NCI-H1048 (cell line): ENCODE measurements around the gene EBF3.

ENCODE experiments used
- DNase-seq: peaks from one replicate; lab custom pipeline; 2025; lab: John Stamatoyannopoulos, UW

Gene EBF3

GRCh38 chr10:129963641-129964501 lies at the start of gene EBF3:
TSS of gene EBF3 (minus strand) at chr10:129964274. CDS start at chr10:129963768, 506 bp downstream.
- DNase-seq, result no peak

GRCh38 chr10:130013335-130014262 lies 49.5 kb upstream of the EBF3 start:
- DNase-seq, result no peak

- DNase-seq, result no peak
These were observed 48.1 kb upstream of the EBF3 start for GRCh38 chr10:130012129-130012528.

- no peak for DNase-seq
These were observed 46.6 kb upstream of the EBF3 start for GRCh38 chr10:130010653-130011052.

GRCh38 chr10:130009228-130009627 lies 45.2 kb upstream of the EBF3 start:
- DNase-seq, result no peak

DNA sequence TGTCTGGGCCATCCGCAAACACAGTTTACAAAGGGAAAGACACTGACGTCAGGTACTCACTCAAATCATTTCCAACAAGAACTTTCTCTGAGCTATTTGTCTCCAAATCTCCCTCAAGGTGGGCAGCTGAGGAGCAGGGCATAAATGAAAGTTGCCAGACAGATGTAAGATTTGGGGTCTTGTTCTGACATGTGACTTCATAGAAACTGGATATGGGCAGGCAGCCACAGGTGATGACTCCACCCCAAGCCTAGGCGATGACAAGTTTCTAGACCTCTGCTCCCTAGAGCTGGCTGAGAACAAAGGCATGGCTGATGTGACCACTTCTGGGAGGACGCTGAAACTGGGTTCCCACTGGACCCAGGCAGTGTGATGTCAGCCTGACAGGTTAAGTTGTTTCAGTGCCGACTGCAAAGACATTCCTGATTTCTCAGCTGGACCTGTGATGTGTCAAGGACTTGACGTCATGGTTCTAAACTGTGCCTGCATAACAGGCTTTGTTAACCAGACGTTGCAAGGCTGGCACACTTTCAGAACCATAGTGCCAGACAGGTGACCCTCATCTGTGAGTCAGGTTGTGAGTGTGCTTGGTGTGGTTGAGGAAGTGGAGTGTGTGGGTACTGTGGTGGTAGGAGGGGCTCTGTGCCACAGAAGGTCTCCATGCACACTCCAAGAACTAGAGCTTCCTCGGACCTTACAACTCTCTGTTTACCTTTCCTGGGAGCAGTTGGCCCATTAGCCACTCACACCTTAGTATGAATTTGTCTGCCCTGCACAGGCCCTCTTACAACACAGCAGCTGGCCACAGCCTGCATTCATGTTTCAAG lies 39.9 kb upstream of the EBF3 start:
- DNase-seq, result no peak

DNA sequence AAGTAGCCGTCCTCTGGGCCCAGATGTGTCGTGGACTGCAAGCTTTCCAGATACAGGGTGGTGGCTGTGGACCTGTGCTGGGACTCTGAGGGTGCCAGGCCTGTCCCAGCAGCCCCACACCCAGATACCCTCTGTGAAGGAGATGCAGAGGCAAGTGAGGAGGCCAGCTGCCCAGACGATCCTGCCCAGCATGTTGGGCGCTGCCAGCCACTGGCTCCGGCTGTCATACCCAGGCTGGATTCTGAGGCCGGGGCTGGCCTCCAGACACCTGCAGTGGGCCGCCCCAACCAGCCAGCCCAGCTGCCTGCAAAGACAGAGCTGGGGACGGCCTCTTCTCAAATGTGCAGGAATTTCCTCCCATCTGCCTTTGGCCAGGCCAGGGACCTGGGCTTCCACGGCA lies 39.1 kb upstream of the EBF3 start:
- no peak for DNase-seq

DNA sequence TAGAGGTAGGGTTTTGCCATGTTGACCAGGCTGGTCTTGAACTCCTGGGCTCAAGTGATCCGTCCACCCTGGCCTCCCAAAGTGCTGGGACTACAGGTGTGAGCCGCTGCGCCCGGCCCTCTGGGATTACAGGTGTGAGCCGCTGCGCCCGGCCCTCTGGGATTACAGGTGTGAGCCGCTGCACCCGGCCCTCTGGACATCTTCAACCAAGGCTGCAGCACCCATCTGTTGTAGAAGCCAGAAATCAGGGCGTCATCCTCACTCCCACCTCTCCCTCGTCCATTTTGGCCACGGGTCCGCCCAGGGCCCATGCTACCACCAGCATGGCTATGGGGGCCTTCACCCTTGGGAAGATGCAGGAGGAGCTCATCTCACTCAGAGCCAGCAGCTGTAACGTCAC lies 38.5 kb upstream of the EBF3 start:
- no peak for DNase-seq

- no peak for DNase-seq
These were observed 36.8 kb upstream of the EBF3 start for GRCh38 chr10:130000918-130001317.

GRCh38 chr10:129999140-129999539 lies 35.1 kb upstream of the EBF3 start:
- DNase-seq, result no peak

DNA sequence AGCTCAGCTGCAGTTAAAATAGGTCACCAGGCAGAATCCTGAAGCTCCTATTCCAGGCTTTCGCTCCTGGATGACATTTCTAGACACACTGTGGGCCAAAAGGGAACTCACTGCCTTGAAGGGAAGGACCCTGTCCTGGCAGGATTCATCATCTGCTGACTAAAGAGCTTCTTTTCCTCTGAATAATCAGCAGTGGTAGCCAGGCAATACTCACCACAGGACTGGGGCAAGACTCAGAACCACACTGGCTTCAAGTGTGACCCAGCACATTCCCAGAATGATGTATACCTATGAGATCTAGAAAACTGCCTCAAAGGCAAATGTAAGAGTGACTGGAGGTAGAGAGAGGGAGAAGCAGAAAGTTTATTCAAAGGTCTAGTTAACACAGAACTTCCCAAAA lies 29.5 kb upstream of the EBF3 start:
- DNase-seq, result no peak

- DNase-seq, result no peak
These were observed 28.3 kb upstream of the EBF3 start for GRCh38 chr10:129992356-129992755.

DNA sequence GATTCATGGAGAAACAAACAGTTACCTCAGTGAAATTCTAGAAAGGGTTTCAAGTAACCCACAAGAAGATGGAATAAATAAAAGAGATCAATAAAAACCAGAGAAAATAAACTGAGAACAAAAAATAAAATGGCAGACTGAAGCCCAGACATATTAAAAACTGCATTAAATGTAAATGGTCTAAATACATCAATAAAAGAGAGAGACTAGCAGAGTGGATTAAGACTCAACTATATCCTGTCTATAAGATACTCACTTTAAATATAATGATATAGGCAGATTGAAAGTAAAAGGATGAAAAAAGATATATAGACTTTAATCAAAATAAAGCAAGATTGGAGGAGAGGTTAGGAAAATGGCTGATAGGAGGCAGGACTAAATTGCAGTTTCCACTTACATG lies 18.8 kb upstream of the EBF3 start:
- DNase-seq, result no peak

- DNase-seq, result no peak
These were observed 14.9 kb upstream of the EBF3 start for GRCh38 chr10:129978980-129979379.

DNA sequence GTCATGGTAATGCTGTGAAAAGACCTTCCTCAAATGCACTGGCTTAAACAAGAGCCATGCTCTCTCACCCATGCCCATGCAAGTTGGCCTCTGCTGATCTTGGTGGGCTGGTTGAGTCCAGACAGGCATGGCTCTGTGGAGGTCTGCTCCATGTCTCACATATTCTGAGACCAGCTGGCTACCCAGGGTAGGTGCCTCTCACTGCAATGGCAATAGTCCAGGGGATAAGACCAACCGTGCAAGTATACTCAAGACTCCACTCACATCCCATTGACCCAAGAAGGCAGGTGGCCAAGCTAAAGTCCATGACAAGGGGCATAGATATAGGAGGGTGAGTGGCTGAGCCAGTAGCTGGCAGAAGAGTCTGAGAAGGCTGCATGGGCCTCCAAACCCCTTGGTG lies 14.2 kb upstream of the EBF3 start:
- no peak for DNase-seq

GRCh38 chr10:129977794-129978193 lies 13.7 kb upstream of the EBF3 start:
- no peak for DNase-seq

GRCh38 chr10:129973674-129974059 lies 9.6 kb upstream of the EBF3 start:
- no peak for DNase-seq

DNA sequence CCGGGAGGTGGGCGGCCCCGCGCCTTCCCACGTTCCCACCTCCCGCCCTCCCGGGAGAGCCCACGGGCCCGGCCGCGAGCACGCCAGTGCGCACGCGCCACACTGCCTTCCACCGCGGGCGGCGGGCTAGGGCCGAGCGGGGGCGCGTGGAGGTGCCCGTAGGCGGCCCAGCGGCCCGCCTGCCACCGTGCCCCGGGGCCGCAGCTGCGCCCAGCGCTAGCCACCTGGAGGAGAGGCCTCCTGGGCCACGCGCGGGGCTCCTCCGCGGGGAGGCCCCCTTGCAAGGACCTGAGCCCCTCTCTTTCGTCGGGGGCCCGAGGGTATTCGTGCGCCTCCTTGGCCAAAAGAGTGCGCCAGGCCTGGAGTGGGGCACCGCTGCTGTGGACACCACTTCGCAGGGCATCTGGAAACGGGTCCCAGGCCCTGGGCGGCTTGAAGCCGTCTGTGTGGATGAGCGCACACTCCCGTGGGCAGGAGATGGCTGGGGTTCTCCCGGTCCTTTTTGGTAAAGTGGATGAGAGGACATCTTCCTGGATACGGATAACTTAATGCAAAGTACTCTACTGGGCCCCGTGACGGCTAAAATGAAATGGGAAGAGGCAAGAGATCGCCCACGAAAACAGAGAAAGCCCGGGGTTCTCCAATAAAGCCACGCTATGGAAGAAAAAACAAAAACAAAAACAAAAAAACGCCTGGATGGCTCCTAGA lies 9.0 kb upstream of the EBF3 start:
- no peak for DNase-seq

DNA sequence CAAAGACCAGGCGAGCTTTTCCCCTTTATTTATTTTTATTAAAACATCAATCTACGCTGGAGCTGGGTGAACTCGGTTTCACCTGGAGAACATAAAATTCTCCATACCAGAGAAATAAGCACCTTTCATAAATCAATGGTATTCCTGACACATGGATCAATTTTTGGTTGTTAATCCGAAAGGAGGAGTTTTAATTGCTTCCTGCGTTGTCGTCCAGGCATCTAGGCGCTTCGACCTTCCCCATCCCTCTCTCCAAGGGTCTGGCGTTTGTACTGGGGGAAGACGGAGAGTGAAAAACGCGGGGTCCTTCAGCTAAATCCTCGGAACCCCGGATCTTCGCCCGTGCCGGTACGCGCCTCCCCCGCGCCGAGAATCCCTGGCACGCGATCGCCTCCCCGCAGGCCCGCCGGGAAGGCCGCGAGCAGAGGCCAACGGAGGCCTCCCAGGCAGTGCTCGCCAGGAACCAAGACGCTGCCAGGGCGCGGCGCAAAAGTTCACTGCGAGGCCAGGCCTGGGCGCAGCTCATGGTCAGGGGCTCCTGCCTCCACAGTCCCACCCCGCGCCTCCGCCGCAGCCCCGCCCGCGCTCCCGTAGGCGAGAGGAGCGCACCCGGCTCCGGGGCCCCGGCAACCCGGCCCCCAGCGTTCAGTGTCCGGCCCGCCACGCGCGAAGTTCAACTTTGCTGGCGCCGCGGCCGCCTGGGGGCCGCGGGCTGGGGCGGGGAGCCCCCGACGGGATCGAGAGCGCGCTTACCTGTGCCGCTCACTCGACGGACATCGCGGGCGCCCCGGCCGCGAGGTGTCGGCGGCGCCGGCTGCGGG lies 8.3 kb upstream of the EBF3 start:
- DNase-seq, result no peak

DNA sequence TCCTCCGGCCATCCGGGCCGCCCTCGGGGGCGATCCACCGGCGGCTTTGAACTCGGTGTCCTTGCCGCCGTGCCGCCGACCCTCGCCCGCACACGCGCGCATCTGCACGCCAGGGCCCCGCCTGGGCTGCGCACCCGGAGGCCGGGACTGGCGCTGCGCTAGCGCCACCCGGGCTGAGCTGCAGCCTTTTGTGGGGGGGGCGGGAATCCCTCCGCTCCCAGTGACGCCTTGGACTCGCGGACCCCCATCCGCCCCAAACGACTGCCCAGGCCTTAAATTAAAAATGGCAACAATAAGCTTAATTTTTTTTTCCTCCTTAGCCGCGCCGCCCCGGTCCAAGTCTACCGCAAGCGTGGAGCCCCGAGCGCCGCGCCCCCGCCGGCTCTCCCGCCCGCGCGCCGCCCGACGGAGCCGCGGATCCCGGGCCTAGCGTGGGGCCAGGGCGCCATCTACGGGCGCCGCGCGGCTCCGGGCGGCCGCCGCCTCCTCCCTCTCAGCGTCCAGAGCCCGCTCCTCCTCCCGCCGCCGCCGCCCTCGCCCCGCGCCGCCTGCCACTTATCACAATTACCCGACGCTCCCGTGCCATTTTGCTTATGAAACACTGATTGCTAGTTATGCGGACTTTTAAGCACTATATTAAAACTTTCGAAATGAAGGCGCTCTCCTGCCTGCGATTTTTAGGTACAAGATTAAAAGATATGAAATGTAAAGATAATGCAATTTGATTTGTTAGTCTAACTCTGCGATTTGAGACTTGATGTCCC lies 7.5 kb upstream of the EBF3 start:
- no peak for DNase-seq
